Pancreas (tissue), 10 donors: ENCODE results near the gene ARAP2. TPM values are rescaled to one million over a fixed set of nuclear protein-coding genes. Genes with fewer than 3 reads are reported as not detected.

ENCODE experiments used
- ATAC-seq, 4 donors: fragments of 200-7000 bp; cut with Tn5 transposase; one replicate each; pipeline versions ENCODE4 v1.8.0 to v1.9.1; 2020; ENCODE audit warnings: mild to moderate bottlenecking in 4 of 4, moderate library complexity in 4 of 4
- DNase-seq, 6 donors: peaks; one replicate each; pipeline ENCODE4 v3.0.0-alpha.2; 2020
- FAIRE-seq: peaks from 2 replicates; lab custom pipeline; 2012; peaks lifted over from hg19 to GRCh38; lab: Jason Lieb, UNC
- H3K27ac ChIP-seq, 4 donors: fragments of 200-600 bp; sonication (generic); 1 replicate in 3 of 4; 2 replicates in 1 of 4; pipeline versions ENCODE4 v1.5.0 to v1.8.0; 2020
- H3K27me3 ChIP-seq, 4 donors: fragments of 200-600 bp; one replicate each; pipeline ENCODE4 v1.8.0; 2021
- H3K36me3 ChIP-seq, 3 donors: fragments of 200-600 bp; sonication (generic) in 1 of 3; one replicate each; pipeline versions ENCODE4 v1.5.0 to v1.8.0; 2020 to 2021
- H3K4me1 ChIP-seq, 3 donors: fragments of 200-600 bp; one replicate each; pipeline ENCODE4 v1.8.0; 2021
- H3K4me3 ChIP-seq, 4 donors: fragments of 200-600 bp; sonication (generic) in 2 of 4; one replicate each; pipeline versions ENCODE4 v1.5.0 to v1.8.0; 2020 to 2021
- H3K9me3 ChIP-seq, 4 donors: fragments of 200-600 bp; one replicate each; pipeline ENCODE4 v1.8.0; 2021
- WGBS, 2 donors: extraction: QIAGEN DNeasy Blood & Tissue Kit; methylation state at CpG; one replicate each; pipeline ENCODE4 v1.1.7; 2013; 5-methylcytosine and 5-hydroxymethylcytosine counted together
- intact Hi-C, 3 donors: fragments of 100-400 bp; cut with DNase I; formaldehyde crosslinking; loops; one replicate each; pipeline versions ENCODE4 v1.11.1 to v1.14.2; 2022
- polyA plus RNA-seq, 2 donors: library from polyadenylated mRNA; stranded (reverse); fragments of 200-250 nt; gene quantifications; one replicate each; pipeline ENCODE4 v1.2.3, GENCODE V29; 2013
- total RNA-seq, 6 donors: library from RNA; stranded (reverse); fragmentation: NEBNext Ultra II Directional in 4 of 6; extraction: Animal tissue kit (Norgen Biotek cat#: 25700) in 4 of 6; gene quantifications; one replicate each; pipeline versions ENCODE4 v1.2.1 to v1.2.4, GENCODE V29; 2021 to 2023
- TF ChIP-seq, protein P1 (sequence below), 4 donors: fragments of 200-600 bp; sonication (generic) in 3 of 4; IDR thresholded peaks; one replicate each; pipeline versions ENCODE4 v1.5.0 to v1.8.0; 2021; ENCODE audit warnings: antibody characterized with exemption in 4 of 4
- donor health status: healthy with polysubstance abuse.
- donor health status: DM: no; HTN: no; CAD: no; lungs with moderate emphysema.
- donor health status: DM: no; HTN: no; CAD: no.
- donor health status: control.
- donor health status: control.
- donor health status: Bipolar disorder and iron deficiency.
- donor health status: DM: yes; HTN: yes; CAD: no.
- donor health status: DM: no; HTN: no; CAD: no.
- donor health status: DM: no; HTN: no; CAD: no.
- donor health status: DM: yes; HTN: yes; CAD: no.

ARAP2 gene
- total and polyA plus RNA-seq, 8 donors, result 3.2 to 14.3 (median 7.7) TPM

DNA sequence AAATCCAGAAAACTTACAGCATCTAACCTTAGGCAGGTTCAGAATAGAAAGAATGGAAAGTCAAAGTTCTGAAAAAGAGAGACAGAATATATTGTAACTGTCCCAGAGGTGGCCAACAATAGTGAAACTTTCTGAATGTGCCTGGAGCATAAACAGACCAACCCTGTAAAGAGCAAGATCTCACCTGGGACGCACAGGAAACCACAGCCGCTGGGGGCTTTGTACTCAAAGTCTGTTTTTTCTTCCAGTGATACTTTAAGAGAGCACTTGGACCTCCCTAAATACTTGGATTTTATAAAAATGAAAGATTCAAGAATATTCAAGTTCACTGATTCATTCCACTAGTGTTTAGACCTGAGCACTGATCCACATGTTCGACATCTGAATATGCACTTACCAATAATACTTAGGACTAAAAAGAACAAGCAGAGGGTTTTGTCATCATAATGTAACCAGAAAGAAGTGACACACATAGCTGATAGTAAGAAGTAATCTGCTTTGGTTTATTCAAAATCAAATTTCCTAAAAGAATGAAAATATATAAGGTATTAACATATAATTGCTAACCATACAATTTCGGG lies 35.3 kb downstream of the ARAP2 start:
- WGBS, 2 donors, result 94 to 97% methylated on average over 4 of the region's 4 CpGs
- Histone ChIP-seq H3K4me1 (peaks cover 6 to 23% (median 19%) of the 10 kb centered on the region in 3 donors), H3K9me3 (no peaks in the 10 kb centered on the region), H3K36me3 (no peaks in the 10 kb centered on the region), H3K27ac (no peak overlapping the region), H3K27me3 (no peaks in the 10 kb centered on the region), H3K4me3 (no peak overlapping the region)
- DNase-seq (no peak), FAIRE-seq (no peak), ATAC-seq (no peak)
- intact Hi-C loops, result no loop called here
- TF ChIP-seq, protein P1, sequence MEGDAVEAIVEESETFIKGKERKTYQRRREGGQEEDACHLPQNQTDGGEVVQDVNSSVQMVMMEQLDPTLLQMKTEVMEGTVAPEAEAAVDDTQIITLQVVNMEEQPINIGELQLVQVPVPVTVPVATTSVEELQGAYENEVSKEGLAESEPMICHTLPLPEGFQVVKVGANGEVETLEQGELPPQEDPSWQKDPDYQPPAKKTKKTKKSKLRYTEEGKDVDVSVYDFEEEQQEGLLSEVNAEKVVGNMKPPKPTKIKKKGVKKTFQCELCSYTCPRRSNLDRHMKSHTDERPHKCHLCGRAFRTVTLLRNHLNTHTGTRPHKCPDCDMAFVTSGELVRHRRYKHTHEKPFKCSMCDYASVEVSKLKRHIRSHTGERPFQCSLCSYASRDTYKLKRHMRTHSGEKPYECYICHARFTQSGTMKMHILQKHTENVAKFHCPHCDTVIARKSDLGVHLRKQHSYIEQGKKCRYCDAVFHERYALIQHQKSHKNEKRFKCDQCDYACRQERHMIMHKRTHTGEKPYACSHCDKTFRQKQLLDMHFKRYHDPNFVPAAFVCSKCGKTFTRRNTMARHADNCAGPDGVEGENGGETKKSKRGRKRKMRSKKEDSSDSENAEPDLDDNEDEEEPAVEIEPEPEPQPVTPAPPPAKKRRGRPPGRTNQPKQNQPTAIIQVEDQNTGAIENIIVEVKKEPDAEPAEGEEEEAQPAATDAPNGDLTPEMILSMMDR (IDR thresholded peaks at IDR 0.05), result no peak

DNA sequence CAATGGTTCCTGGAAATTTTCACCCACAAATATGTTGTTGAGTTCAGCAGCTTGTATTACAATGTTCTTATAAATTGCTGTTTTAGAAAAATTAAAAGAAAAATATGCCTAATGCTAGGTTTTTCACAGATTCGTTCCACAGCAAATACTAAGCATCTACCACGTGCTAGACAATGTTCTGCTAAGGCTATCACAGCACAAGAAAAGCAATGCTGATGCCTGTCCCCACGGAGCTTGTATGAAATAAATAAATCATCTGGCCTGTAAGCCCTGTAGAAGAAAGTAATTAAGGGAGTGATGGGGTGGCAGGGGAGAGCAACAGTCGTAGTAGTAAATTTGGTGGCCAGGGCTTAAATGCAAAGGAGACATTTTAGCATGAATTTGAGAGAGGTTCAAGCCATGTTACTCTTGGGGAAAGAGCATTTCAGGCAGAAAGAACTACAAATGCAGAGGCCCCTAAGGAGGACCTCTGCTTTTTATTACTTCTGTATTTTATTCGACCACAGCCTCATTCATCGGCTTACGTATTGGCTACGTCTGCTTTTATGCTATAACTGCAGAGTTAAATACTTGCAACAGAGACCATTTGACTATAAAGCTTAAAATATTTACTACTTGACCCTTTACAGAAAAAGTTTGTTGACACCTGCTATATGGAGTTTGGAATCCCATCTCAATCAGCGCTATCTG lies 36.3 kb downstream of the ARAP2 start:
- TF ChIP-seq, protein P1 (IDR thresholded peaks at IDR 0.05), result no peak
- intact Hi-C loops, result no loop called here
- Histone ChIP-seq H3K4me1 (peaks cover 6 to 23% (median 19%) of the 10 kb centered on the region in 3 donors), H3K9me3 (no peaks in the 10 kb centered on the region), H3K27ac (no peak overlapping the region), H3K27me3 (no peaks in the 10 kb centered on the region), H3K4me3 (no peak overlapping the region), H3K36me3 (no peaks in the 10 kb centered on the region)
- no peak for FAIRE-seq
- ATAC-seq, result peak in 1 of 4 donors; percentile 8
- 71 to 74% methylated on average over 9 of the region's 9 CpGs for WGBS, 2 donors
- DNase-seq, result no peak

DNA sequence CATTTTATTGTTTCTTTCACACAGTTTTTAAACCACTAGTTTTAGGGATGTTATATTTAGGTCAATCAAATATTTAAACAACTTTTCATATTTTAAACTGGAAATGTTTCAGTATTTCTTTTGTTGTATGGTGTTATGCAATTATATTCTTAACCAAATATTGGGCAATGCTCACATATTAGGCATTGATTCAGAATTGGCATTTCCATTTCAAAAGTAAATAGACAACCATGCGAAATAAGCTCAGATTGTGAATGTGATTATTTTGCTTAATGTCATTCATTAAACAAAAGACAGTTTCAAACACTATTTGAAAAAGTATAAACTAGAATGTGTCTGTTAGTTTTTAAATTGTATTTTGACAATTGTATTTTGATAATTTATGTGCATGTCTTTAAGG lies 36.9 kb downstream of the ARAP2 start:
- Histone ChIP-seq H3K36me3 (no peaks in the 10 kb centered on the region), H3K27ac (no peak overlapping the region), H3K4me1 (peaks cover 6 to 23% (median 19%) of the 10 kb centered on the region in 3 donors), H3K9me3 (no peaks in the 10 kb centered on the region), H3K4me3 (no peak overlapping the region), H3K27me3 (no peaks in the 10 kb centered on the region)
- intact Hi-C loops, result no loop called here
- TF ChIP-seq, protein P1 (IDR thresholded peaks at IDR 0.05), result no peak
- FAIRE-seq (no peak), DNase-seq (no peak), ATAC-seq (peak in 2 of 4 donors; percentile 26 to 33)
- 12 to 23% methylated on average over 1 of the region's 1 CpG for WGBS, 2 donors

DNA sequence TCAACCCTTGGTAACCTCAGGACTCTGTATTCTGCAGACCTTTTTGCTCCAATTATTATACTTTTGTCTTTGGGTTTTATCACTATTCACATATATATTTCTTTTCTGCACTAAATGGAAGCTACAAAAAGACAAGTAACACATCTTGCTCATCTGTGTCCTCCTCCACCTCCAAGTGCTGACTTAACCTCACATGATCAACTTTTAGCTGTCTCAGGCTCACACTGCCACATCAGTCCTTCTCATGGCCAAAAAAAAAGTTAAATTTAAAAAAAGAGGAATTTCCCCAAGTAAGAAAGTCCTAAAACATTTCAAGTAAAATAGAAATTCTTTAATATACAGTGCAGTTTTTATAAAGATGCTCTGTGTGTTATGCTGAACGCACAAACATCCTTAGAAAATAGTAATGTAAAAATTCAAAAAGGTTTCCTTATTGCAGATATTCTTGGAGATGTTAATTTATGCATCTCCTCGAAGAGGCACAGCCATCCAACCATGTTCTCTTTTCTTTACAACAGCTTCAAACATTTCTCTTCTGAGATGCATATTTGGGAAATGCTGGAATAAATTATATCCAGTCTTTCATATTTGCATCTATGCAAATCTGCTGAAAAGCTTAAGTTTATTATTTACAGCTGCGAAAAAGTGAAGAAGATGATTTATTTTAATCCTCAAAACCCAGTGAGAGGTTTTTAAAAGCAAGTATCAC lies 37.6 kb downstream of the ARAP2 start:
- 91% methylated on average over 3 of the region's 3 CpGs for WGBS, 2 donors
- no peak for DNase-seq
- Histone ChIP-seq H3K4me1 (peaks cover 6 to 23% (median 19%) of the 10 kb centered on the region in 3 donors), H3K27me3 (no peaks in the 10 kb centered on the region), H3K9me3 (no peaks in the 10 kb centered on the region), H3K36me3 (no peaks in the 10 kb centered on the region), H3K27ac (peak overlapping the region in 1 of 4 donors; percentile 43), H3K4me3 (no peak overlapping the region)
- intact Hi-C loops, result no loop called here
- TF ChIP-seq, protein P1 (IDR thresholded peaks at IDR 0.05), result no peak
- ATAC-seq, result no peak
- no peak for FAIRE-seq
